Effector memory CD4-positive, alpha-beta T cell (primary cell): Measurements from ENCODE around the gene CNOT9.

Experiments
- DNase-seq, 3 donors: peaks; one replicate each; pipeline ENCODE4 v3.0.0-alpha.2; 2020
- H3K27ac ChIP-seq: 2 replicates; pipeline ENCODE4 v1.7.0; 2013; ENCODE audit warnings: mild to moderate bottlenecking, low read length, moderate library complexity; ENCODE audit not compliant: insufficient read depth, poor library complexity, severe bottlenecking
- H3K27me3 ChIP-seq: replicated peaks from 2 replicates; pipeline ENCODE4 v1.7.0; 2013; ENCODE audit warnings: mild to moderate bottlenecking, low read length; ENCODE audit not compliant: insufficient read depth, control insufficient read depth, poor library complexity, severe bottlenecking
- H3K36me3 ChIP-seq: 2 replicates; pipeline ENCODE4 v1.7.0; 2013; ENCODE audit warnings: mild to moderate bottlenecking, low read length, moderate library complexity; ENCODE audit not compliant: control insufficient read depth, insufficient read depth
- H3K4me1 ChIP-seq: 2 replicates; pipeline ENCODE4 v1.7.0; 2013; ENCODE audit warnings: low read length, mild to moderate bottlenecking; ENCODE audit not compliant: control insufficient read depth, insufficient read depth, poor library complexity, severe bottlenecking
- H3K4me3 ChIP-seq: 2 replicates; pipeline ENCODE4 v1.7.0; 2013; ENCODE audit warnings: low read length, low read depth, mild to moderate bottlenecking; ENCODE audit not compliant: insufficient read depth, poor library complexity, severe bottlenecking
- H3K9me3 ChIP-seq: 2 replicates; pipeline ENCODE4 v1.7.0; 2013; ENCODE audit warnings: mild to moderate bottlenecking, low read length, moderate library complexity; ENCODE audit not compliant: control insufficient read depth

CNOT9 gene

GRCh38 chr2:218576854-218577253 lies 8.2 kb downstream of the CNOT9 start:
- no peaks in the 10 kb centered on the region for H3K4me1 ChIP-seq
- no peaks in the 10 kb centered on the region for H3K9me3 ChIP-seq
- DNase-seq: no peak
- H3K27ac ChIP-seq: no peak overlapping the region
- peaks cover 28% of the 10 kb centered on the region for H3K36me3 ChIP-seq
- no peaks in the 10 kb centered on the region for H3K27me3 ChIP-seq
- no peak overlapping the region for H3K4me3 ChIP-seq

GRCh38 chr2:218577482-218578220 lies 9.0 kb downstream of the CNOT9 start:
- Histone ChIP-seq H3K27me3 (no peaks in the 10 kb centered on the region), H3K36me3 (peaks cover 30% of the 10 kb centered on the region), H3K4me1 (no peaks in the 10 kb centered on the region), H3K27ac (no peak overlapping the region), H3K9me3 (no peaks in the 10 kb centered on the region), H3K4me3 (no peak overlapping the region)
- DNase-seq: no peak

GRCh38 chr2:218578272-218578877 lies 9.7 kb downstream of the CNOT9 start:
- Histone ChIP-seq H3K36me3 (peaks cover 35% of the 10 kb centered on the region), H3K9me3 (no peaks in the 10 kb centered on the region), H3K4me1 (no peaks in the 10 kb centered on the region), H3K4me3 (no peak overlapping the region), H3K27ac (no peak overlapping the region), H3K27me3 (no peaks in the 10 kb centered on the region)
- DNase-seq: no peak

GRCh38 chr2:218582076-218582475 lies 13.4 kb downstream of the CNOT9 start:
- H3K27me3 ChIP-seq: no peaks in the 10 kb centered on the region
- no peak overlapping the region for H3K27ac ChIP-seq
- DNase-seq: no peak
- peaks cover 50% of the 10 kb centered on the region for H3K36me3 ChIP-seq
- H3K4me3 ChIP-seq: no peak overlapping the region
- no peaks in the 10 kb centered on the region for H3K4me1 ChIP-seq
- no peaks in the 10 kb centered on the region for H3K9me3 ChIP-seq

GRCh38 chr2:218583983-218584850 lies 15.6 kb downstream of the CNOT9 start:
- Histone ChIP-seq H3K36me3 (peaks cover 68% of the 10 kb centered on the region), H3K9me3 (no peaks in the 10 kb centered on the region), H3K27me3 (no peaks in the 10 kb centered on the region), H3K4me1 (no peaks in the 10 kb centered on the region), H3K4me3 (no peak overlapping the region), H3K27ac (no peak overlapping the region)
- DNase-seq: no peak

- peaks cover 77% of the 10 kb centered on the region for H3K36me3 ChIP-seq
Measured at GRCh38 chr2:218585541-218585940, 16.9 kb downstream of the CNOT9 start.

GRCh38 chr2:218605432-218605831 lies 36.8 kb downstream of the CNOT9 start:
- no peak overlapping the region for H3K27ac ChIP-seq
- H3K9me3 ChIP-seq: no peaks in the 10 kb centered on the region
- no peaks in the 10 kb centered on the region for H3K36me3 ChIP-seq
- no peaks in the 10 kb centered on the region for H3K4me1 ChIP-seq
- no peak overlapping the region for H3K4me3 ChIP-seq
- no peak for DNase-seq
- no peaks in the 10 kb centered on the region for H3K27me3 ChIP-seq

More at GRCh38 chr2:218585541-218585940, 16.9 kb downstream of the CNOT9 start:
- no peak overlapping the region for H3K27ac ChIP-seq
- H3K9me3 ChIP-seq: no peaks in the 10 kb centered on the region
- no peak for DNase-seq
- no peaks in the 10 kb centered on the region for H3K27me3 ChIP-seq
- H3K4me1 ChIP-seq: no peaks in the 10 kb centered on the region
- no peak overlapping the region for H3K4me3 ChIP-seq

- Histone ChIP-seq H3K27me3 (no peaks in the 10 kb centered on the region), H3K9me3 (no peaks in the 10 kb centered on the region), H3K4me1 (no peaks in the 10 kb centered on the region), H3K27ac (no peak within 1 kb of the TSS), H3K36me3 (no peaks in the 10 kb centered on the region), H3K4me3 (no peak within 1 kb of the TSS)
- DNase-seq: no peak
Measured at GRCh38 chr2:218607436-218608115, 38.9 kb downstream of the CNOT9 start, which contains the start of gene PLCD4. Gene PLCD4, plus strand, starts transcription at chr2:218607899. Its CDS starts 7,841 bp downstream, at chr2:218615740.

GRCh38 chr2:218615868-218616315 lies 47.3 kb downstream of the CNOT9 start:
- H3K4me3 ChIP-seq: no peak overlapping the region
- no peaks in the 10 kb centered on the region for H3K9me3 ChIP-seq
- no peaks in the 10 kb centered on the region for H3K27me3 ChIP-seq
- H3K4me1 ChIP-seq: no peaks in the 10 kb centered on the region
- H3K36me3 ChIP-seq: no peaks in the 10 kb centered on the region
- DNase-seq: no peak
- H3K27ac ChIP-seq: no peak overlapping the region
